ENCODE results near the gene PRKAR2B. TPM values are rescaled to one million over a fixed set of nuclear protein-coding genes. Genes with fewer than 3 reads are reported as not detected.

PRKAR2B gene
- total and polyA plus RNA-seq, 2 donors (not counting 1 experiment from before 2014, with no cell fraction given): 0.07 to 0.81 TPM

- no peak overlapping the region for H3K4me3 Mint-ChIP-seq
- H4K20me1 ChIP-seq (ENCODE audit: control insufficient read depth, insufficient read depth, low read length, poor library complexity, severe bottlenecking): no peaks in the 10 kb centered on the region
- H3K36me3 ChIP-seq (replicated peaks in 1 of 2; ENCODE audit: control extremely low read depth in 1 of 2, control insufficient read depth in 1 of 2, extremely low read depth in 1 of 2, insufficient read depth in 2 of 2, low read length in 1 of 2): peaks cover 1 to 68% of the 10 kb centered on the region in 2 experiments
- no peaks in the 10 kb centered on the region for H3K79me2 ChIP-seq (ENCODE audit: control insufficient read depth, insufficient read depth, low read length)
- H3K27ac ChIP-seq (ENCODE audit: low read length in 2 of 2): no peak overlapping the region
- no peak overlapping the region for H3K9ac ChIP-seq (ENCODE audit: low read length)
- no peak overlapping the region for H3K4me3 ChIP-seq (ENCODE audit: control extremely low read depth in 1 of 5, extremely low read depth in 1 of 5, insufficient read depth in 1 of 5, low read depth in 2 of 5, low read length in 4 of 5)
- H2AFZ ChIP-seq (ENCODE audit: insufficient read depth, low read depth, low read length, poor library complexity, severe bottlenecking): no peak overlapping the region
- H3K27me3 ChIP-seq (replicated peaks in 1 of 4; ENCODE audit: control extremely low read depth in 1 of 4, control insufficient read depth in 3 of 4, insufficient read depth in 4 of 4, low read length in 3 of 4): no peaks in the 10 kb centered on the region
- H3K9me3 Mint-ChIP-seq (ENCODE audit: insufficient read depth): no peaks in the 10 kb centered on the region
- H3K4me1 ChIP-seq (ENCODE audit: control insufficient read depth in 2 of 2, insufficient read depth in 2 of 2, low read length in 2 of 2): no peaks in the 10 kb centered on the region
- no peak overlapping the region for H3K4me2 ChIP-seq (replicated peaks; ENCODE audit: low read depth, low read length, poor library complexity, severe bottlenecking)
- H3K4me1 Mint-ChIP-seq: no peaks in the 10 kb centered on the region
- WGBS (ENCODE audit: insufficient coverage): 100% methylated on average over 1 of the region's 3 CpGs
- H3K27me3 Mint-ChIP-seq: no peaks in the 10 kb centered on the region
- ChIA-PET POLR2A (no interaction called here), CTCF (interaction anchor here (1.6 kb wide), 1 partner anchor 58 kb away, joined by 3 read pairs; no protein-coding TSS in a partner anchor)
- no peak overlapping the region for H3K27ac Mint-ChIP-seq
- TF ChIP-seq EZH2 (IDR thresholded peaks at IDR 0.05; ENCODE audit: borderline replicate concordance, insufficient read depth, low read depth, low read length, poor library complexity, severe bottlenecking) (no peak), CTCF (IDR thresholded peaks at IDR 0.05) (no peak)
- DNase-seq (no peak), ATAC-seq (ENCODE audit: low read depth) (no peak)
- H3K9me3 ChIP-seq (ENCODE audit: control extremely low read depth in 1 of 3, control insufficient read depth in 2 of 3, insufficient read depth in 1 of 3, low read length in 2 of 3): no peaks in the 10 kb centered on the region
- intact Hi-C loops (cut with micrococcal nuclease): no loop called here
Observed at GRCh38 chr7:107206706-107207105, 162.2 kb downstream of the PRKAR2B start.

GRCh38 chr7:107207459-107207858 lies 163.0 kb downstream of the PRKAR2B start:
- intact Hi-C loops (cut with micrococcal nuclease): no loop called here
- Histone ChIP-seq H3K36me3 (replicated peaks in 1 of 2; ENCODE audit: control extremely low read depth in 1 of 2, control insufficient read depth in 1 of 2, extremely low read depth in 1 of 2, insufficient read depth in 2 of 2, low read length in 1 of 2) (peaks cover 0 to 61% of the 10 kb centered on the region in 2 experiments), H3K27ac (ENCODE audit: low read length in 2 of 2) (no peak overlapping the region), H3K4me2 (replicated peaks; ENCODE audit: low read depth, low read length, poor library complexity, severe bottlenecking) (no peak overlapping the region), H3K9ac (ENCODE audit: low read length) (no peak overlapping the region), H3K4me1 (ENCODE audit: control insufficient read depth in 2 of 2, insufficient read depth in 2 of 2, low read length in 2 of 2) (no peaks in the 10 kb centered on the region), H3K27me3 (replicated peaks in 1 of 4; ENCODE audit: control extremely low read depth in 1 of 4, control insufficient read depth in 3 of 4, insufficient read depth in 4 of 4, low read length in 3 of 4) (no peaks in the 10 kb centered on the region), H3K79me2 (ENCODE audit: control insufficient read depth, insufficient read depth, low read length) (no peaks in the 10 kb centered on the region), H3K9me3 (ENCODE audit: control extremely low read depth in 1 of 3, control insufficient read depth in 2 of 3, insufficient read depth in 1 of 3, low read length in 2 of 3) (no peaks in the 10 kb centered on the region), H4K20me1 (ENCODE audit: control insufficient read depth, insufficient read depth, low read length, poor library complexity, severe bottlenecking) (no peaks in the 10 kb centered on the region), H3K4me3 (ENCODE audit: control extremely low read depth in 1 of 5, extremely low read depth in 1 of 5, insufficient read depth in 1 of 5, low read depth in 2 of 5, low read length in 4 of 5) (no peak overlapping the region), H2AFZ (ENCODE audit: insufficient read depth, low read depth, low read length, poor library complexity, severe bottlenecking) (no peak overlapping the region)
- Mint-ChIP-seq H3K27me3 (no peaks in the 10 kb centered on the region), H3K4me3 (no peak overlapping the region), H3K9me3 (ENCODE audit: insufficient read depth) (no peaks in the 10 kb centered on the region), H3K4me1 (no peaks in the 10 kb centered on the region), H3K27ac (no peak overlapping the region)
- ATAC-seq (ENCODE audit: low read depth) (no peak), DNase-seq (no peak)
- TF ChIP-seq EZH2 (IDR thresholded peaks at IDR 0.05; ENCODE audit: borderline replicate concordance, insufficient read depth, low read depth, low read length, poor library complexity, severe bottlenecking): no peak
- no peak for TF ChIP-seq CTCF (IDR thresholded peaks at IDR 0.05)
- 98% methylated on average over 5 of the region's 5 CpGs for WGBS (ENCODE audit: insufficient coverage)
- POLR2A ChIA-PET: interaction anchor here (1.6 kb wide), 1 partner anchor 38 kb away, joined by 3 read pairs; no protein-coding TSS in a partner anchor
- CTCF ChIA-PET: interaction anchor here (0.6 kb wide), 1 partner anchor 305 kb away, joined by 3 read pairs; no protein-coding TSS in a partner anchor
